DMS114 treated with DMSO at 0.1 percent for 48 hours (cell line): Measurements from ENCODE around the gene PLAC1.

ENCODE experiments used
- DNase-seq: peaks from one replicate; lab custom pipeline; 2025; ENCODE audit not compliant: unreplicated experiment; lab: John Stamatoyannopoulos, UW

PLAC1 gene

DNA sequence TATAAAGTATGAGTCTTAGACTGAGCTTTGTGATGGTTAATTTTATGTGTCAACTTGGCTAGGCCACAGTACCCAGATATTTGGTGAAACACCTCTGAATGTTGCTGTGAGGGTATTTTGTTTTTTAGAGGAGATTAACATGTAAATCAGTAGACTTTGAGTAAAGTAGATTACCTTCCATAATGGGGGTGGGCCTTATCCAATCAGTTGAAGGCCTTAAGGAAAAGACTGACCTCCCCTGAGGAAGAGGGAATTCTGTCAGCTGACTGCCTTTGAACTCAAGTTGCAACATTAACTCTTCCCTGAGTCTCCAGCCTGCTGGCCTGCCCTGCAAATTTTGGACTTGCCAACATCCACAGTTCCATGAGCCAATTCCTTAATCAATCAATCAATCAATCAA is 66.0 kb downstream of the PLAC1 start:
- DNase-seq = no peak

GRCh38 chrX:134591502-134591901 is 66.8 kb downstream of the PLAC1 start:
- DNase-seq = no peak

GRCh38 chrX:134588806-134589205 is 69.5 kb downstream of the PLAC1 start:
- no peak for DNase-seq

GRCh38 chrX:134580907-134581306 is 77.4 kb downstream of the PLAC1 start:
- no peak for DNase-seq

GRCh38 chrX:134573683-134574035 is 84.6 kb downstream of the PLAC1 start:
- DNase-seq = no peak

GRCh38 chrX:134572816-134573682 is 85.2 kb downstream of the PLAC1 start:
- no peak for DNase-seq

- DNase-seq = no peak
These were observed 86.5 kb downstream of the PLAC1 start for GRCh38 chrX:134571796-134572195.

- DNase-seq = no peak
These were observed 87.4 kb downstream of the PLAC1 start for GRCh38 chrX:134570899-134571298.

- no peak for DNase-seq
These were observed 87.8 kb downstream of the PLAC1 start for GRCh38 chrX:134570509-134570846.

DNA sequence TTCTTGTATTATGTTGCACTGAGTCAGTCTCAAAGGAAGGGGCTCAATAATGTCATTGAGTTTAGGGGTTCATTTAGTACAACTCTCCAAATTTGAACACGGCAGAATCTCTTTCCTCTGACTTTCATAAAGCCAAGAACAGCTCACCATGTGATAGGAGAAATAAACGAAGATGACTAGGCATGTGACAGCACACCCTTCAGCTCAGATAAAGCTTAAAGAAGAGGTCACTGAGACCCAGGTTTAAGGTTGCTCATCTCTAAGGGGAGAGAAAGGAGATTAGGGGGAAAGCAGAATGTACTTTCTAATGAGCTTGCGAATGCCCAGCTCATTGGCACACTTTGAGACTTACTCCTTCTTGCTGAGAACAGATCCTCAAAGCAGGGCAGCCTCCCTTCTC is 89.0 kb downstream of the PLAC1 start:
- DNase-seq = no peak

DNA sequence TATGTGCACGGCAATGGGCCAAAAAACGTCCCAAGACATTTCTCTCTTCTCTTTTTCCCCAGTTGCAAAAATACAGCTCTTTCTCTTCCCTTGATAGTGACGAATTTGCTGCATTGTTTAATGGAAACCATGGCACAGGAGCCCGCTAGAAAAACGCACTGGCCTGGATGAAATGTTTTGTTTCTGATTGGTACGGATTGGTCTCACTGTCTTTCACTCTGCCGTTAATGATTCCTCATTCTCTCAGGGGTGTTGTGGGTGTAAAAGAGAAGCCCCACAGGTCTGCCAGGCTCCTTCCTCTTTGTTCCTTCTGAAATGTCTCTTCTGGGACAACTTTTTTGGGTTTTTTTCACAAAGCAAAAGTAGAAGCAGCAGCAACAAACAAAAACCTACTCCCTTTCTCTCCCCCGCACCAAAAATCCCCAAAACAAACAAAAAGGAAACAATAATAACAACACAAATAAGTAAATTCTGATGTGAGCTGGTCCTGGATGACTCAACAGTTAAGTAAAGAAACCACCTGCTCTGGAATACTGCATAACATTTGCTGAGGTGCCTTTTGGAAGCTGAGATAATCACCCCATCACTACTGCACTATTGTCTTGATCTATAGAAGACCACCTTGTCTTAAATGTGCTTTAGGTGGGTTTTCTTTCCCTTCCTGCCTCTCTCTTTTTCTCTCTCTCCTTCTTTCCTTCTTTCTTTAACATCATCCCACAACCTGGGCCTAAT is 89.8 kb downstream of the PLAC1 start:
- DNase-seq = no peak

DNA sequence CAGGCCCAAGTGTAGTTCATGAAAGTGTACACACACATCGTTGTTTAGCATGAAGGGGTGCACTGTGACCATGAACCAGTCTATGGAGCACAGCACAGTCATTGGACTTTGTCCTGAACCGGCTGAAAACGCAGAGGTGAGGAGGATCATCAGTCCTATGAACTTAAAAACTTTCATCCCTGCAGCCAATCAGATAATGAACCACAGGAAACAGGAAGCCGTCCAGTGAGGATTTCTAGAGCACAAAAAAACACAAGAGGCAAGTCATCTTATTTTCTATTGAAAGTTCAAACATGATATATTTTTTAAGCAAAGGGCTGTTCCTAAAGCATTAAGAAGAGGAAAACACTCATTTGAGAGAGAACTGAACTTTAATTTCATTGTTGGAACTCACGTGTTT is 91.8 kb downstream of the PLAC1 start:
- no peak for DNase-seq

DNA sequence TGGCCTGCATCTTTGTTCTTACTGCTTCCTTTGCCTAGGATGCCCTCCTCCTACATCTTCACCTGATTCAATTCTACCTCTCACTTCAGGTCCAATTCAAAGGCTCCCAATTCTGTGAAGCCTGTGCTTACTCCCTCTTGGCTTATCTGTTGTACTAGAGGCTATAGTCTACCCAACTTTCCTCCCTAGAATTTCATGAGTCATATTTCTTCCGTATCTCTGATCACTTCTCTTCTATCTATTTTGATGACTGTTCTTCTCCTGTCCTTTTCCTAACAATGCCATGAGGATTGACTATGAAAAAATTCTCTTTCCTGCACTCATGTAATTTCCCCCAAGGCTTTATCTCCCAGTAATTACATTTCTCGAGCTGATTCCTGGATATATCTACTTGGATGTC is 96.3 kb downstream of the PLAC1 start:
- DNase-seq = no peak

GRCh38 chrX:134558133-134558532 is 100.1 kb downstream of the PLAC1 start:
- DNase-seq = no peak

DNA sequence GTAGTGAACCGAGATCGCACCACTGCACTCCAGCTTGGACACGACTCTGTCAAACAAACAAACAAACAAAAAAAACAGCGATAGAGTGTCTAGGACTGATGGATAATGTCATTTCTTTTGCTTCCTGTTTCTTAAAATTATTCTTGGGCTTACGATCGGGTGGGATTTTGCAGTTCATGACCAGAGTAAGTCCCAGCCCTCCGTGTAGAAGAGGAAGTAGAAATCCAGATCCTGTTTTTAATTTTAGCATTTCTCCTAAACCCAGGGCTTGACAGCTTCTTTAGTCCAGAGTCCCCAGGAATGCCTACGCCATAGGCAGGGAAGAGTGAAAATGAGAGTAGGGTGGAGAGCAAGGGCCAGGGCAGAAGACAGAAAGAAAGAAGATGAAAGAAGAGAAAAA is 104.0 kb downstream of the PLAC1 start:
- no peak for DNase-seq

GRCh38 chrX:134552351-134552750 is 105.9 kb downstream of the PLAC1 start:
- DNase-seq = no peak

GRCh38 chrX:134551376-134552048 is 106.8 kb downstream of the PLAC1 start:
- DNase-seq = no peak

GRCh38 chrX:134548257-134549201 is 109.7 kb downstream of the PLAC1 start:
- DNase-seq = no peak

DNA sequence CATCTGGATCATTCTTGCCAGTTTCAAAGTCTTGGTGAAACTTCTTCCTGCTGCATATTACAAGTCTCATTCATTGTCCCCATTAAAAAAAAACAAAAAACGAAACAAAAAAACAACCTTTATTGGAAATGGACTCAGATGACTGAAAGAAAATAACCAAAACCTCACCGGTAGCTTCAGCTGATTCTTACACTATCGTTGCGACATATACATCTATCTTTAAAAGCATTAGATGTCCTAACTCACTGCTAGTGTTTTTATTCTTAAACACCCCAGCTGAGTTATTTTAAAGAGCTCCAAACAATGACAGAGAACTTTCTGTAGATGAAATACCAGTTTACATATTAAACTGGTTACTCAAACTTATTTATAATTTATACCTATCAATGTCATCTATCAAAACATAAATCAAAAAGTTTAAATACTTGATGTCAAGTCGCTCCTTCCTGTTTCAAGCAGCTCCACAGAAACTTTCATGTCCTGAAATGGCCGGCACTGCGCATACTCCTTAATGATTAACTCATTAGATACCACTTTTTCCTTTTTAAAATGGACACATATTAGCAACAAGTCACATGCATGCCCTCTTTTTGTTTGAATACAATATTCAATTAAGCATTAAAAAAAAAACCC is 111.1 kb downstream of the PLAC1 start:
- DNase-seq = no peak

DNA sequence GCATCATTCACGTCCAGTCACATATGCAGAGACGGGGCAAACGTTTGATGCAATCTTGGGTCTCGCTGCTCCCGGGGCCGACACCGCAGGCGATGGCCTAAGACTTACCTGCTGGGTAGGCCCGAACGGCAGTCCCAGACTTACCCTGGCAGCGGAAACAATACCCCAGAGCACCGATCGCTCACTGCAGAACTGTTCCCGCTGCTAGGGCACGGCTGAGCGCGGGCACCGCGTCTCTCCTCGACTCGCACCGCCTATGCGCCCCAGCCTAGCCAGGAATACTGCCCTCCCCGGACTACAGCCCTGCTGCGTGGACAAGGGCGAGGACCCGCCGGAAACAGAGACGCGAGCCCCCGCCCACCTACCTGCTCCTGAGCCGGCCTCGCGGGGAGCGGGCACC is 112.1 kb downstream of the PLAC1 start:
- DNase-seq = no peak

GRCh38 chrX:134545510-134545909 is 112.8 kb downstream of the PLAC1 start:
- DNase-seq = no peak
